ENCODE data around the gene NPL.

The NPL gene

GRCh38 chr1:182795563-182796228, 6.1 kb downstream of the NPL start:
- DNase-seq (ENCODE audit: extremely low spot score), result no peak
- POLR2A ChIA-PET, result no interaction called here
- CTCF ChIA-PET, result interaction anchor here (0.6 kb wide), 1 partner anchor 37 kb away, joined by 3 read pairs; no protein-coding TSS in a partner anchor
- no peak for TF ChIP-seq NFRKB (IDR thresholded peaks at IDR 0.05)
- no peak for TF ChIP-seq FOXK2 (IDR thresholded peaks at IDR 0.05)
- TF ChIP-seq PKNOX1 (IDR thresholded peaks at IDR 0.05), result no peak
- no peak for TF ChIP-seq L3MBTL2 (conservative IDR thresholded peaks at IDR 0.05)
- no peak for TF ChIP-seq FOXA1 (IDR thresholded peaks at IDR 0.05)
- no peak for TF ChIP-seq SP1 (IDR thresholded peaks at IDR 0.05)
- TF ChIP-seq CTBP1 (IDR thresholded peaks at IDR 0.05; ENCODE audit: borderline replicate concordance), result no peak
- TF ChIP-seq ARNT (IDR thresholded peaks at IDR 0.05), result no peak
- TF ChIP-seq ZNF384 (IDR thresholded peaks at IDR 0.05), result no peak
- no peak for TF ChIP-seq SUZ12 (IDR thresholded peaks at IDR 0.05)
- TF ChIP-seq HDGF (IDR thresholded peaks at IDR 0.05; ENCODE audit: borderline replicate concordance), result no peak
- no peak for TF ChIP-seq ELF4 (IDR thresholded peaks at IDR 0.05)
- TF ChIP-seq LEF1 (IDR thresholded peaks at IDR 0.05; ENCODE audit: borderline replicate concordance), result no peak
- no peak for TF ChIP-seq BHLHE40 (IDR thresholded peaks at IDR 0.05; ENCODE audit: borderline replicate concordance)
- no peak for TF ChIP-seq TARDBP (IDR thresholded peaks at IDR 0.05)
- no peak for TF ChIP-seq FOXM1 (IDR thresholded peaks at IDR 0.05; ENCODE audit: borderline replicate concordance)

GRCh38 chr1:182802006-182802803, 12.6 kb downstream of the NPL start:
- CTCF ChIA-PET, result interaction anchor here (1.0 kb wide), 1 partner anchor 16 kb away, joined by 4 read pairs; no protein-coding TSS in a partner anchor
- TF ChIP-seq ZNF384 (IDR thresholded peaks at IDR 0.05) (no peak), ARNT (IDR thresholded peaks at IDR 0.05) (no peak), LEF1 (IDR thresholded peaks at IDR 0.05; ENCODE audit: borderline replicate concordance) (no peak), TARDBP (IDR thresholded peaks at IDR 0.05) (no peak), FOXA1 (IDR thresholded peaks at IDR 0.05) (no peak), HDGF (IDR thresholded peaks at IDR 0.05; ENCODE audit: borderline replicate concordance) (no peak), FOXK2 (IDR thresholded peaks at IDR 0.05) (no peak), SP1 (IDR thresholded peaks at IDR 0.05) (no peak), NFRKB (IDR thresholded peaks at IDR 0.05) (no peak), PKNOX1 (IDR thresholded peaks at IDR 0.05) (no peak)
- no peak for DNase-seq (ENCODE audit: extremely low spot score)
- POLR2A ChIA-PET, result no interaction called here

- ChIA-PET CTCF (no interaction called here), POLR2A (no interaction called here)
- no peak for TF ChIP-seq FOXM1 (IDR thresholded peaks at IDR 0.05; ENCODE audit: borderline replicate concordance)
- DNase-seq (ENCODE audit: extremely low spot score), result no peak
Observed at GRCh38 chr1:182803846-182804245, 14.3 kb downstream of the NPL start.

GRCh38 chr1:182806015-182806678, 16.6 kb downstream of the NPL start:
- peak; percentile 38 for DNase-seq (ENCODE audit: extremely low spot score)
- CTCF ChIA-PET, result no interaction called here
- POLR2A ChIA-PET, result no interaction called here
- TF ChIP-seq FOXK2 (IDR thresholded peaks at IDR 0.05) (no peak), TARDBP (IDR thresholded peaks at IDR 0.05) (no peak), FOXA1 (IDR thresholded peaks at IDR 0.05) (no peak), ARNT (IDR thresholded peaks at IDR 0.05) (no peak), NFRKB (IDR thresholded peaks at IDR 0.05) (no peak), CTBP1 (IDR thresholded peaks at IDR 0.05; ENCODE audit: borderline replicate concordance) (no peak), ELF4 (IDR thresholded peaks at IDR 0.05) (no peak), HDGF (IDR thresholded peaks at IDR 0.05; ENCODE audit: borderline replicate concordance) (no peak), PKNOX1 (IDR thresholded peaks at IDR 0.05) (no peak), FOXM1 (IDR thresholded peaks at IDR 0.05; ENCODE audit: borderline replicate concordance) (no peak), SUZ12 (IDR thresholded peaks at IDR 0.05) (no peak), SP1 (IDR thresholded peaks at IDR 0.05) (no peak), L3MBTL2 (conservative IDR thresholded peaks at IDR 0.05) (no peak), ZNF384 (IDR thresholded peaks at IDR 0.05) (no peak), LEF1 (IDR thresholded peaks at IDR 0.05; ENCODE audit: borderline replicate concordance) (no peak), BHLHE40 (IDR thresholded peaks at IDR 0.05; ENCODE audit: borderline replicate concordance) (no peak)

GRCh38 chr1:182807907-182808306, 18.3 kb downstream of the NPL start:
- ChIA-PET CTCF (no interaction called here), POLR2A (no interaction called here)
- DNase-seq (ENCODE audit: extremely low spot score), result no peak
- TF ChIP-seq CTBP1 (IDR thresholded peaks at IDR 0.05; ENCODE audit: borderline replicate concordance) (no peak), L3MBTL2 (conservative IDR thresholded peaks at IDR 0.05) (no peak), FOXA1 (IDR thresholded peaks at IDR 0.05) (no peak)
